Uterus (tissue), 4 donors: ENCODE data around the gene PPA2. TPM values are rescaled to one million over a fixed set of nuclear protein-coding genes. Genes with fewer than 3 reads are reported as not detected.

ENCODE experiments used
- DNase-seq, 2 donors: peaks; one replicate each; pipeline ENCODE4 v3.0.0-alpha.2; 2019 to 2020
- H3K27ac ChIP-seq, 2 donors: fragments of 200-600 bp; sonication (generic); 1 replicate in 1 of 2; 2 replicates in 1 of 2; pipeline ENCODE4 v1.5.1; 2016 to 2018
- H3K27me3 ChIP-seq, 2 donors: fragments of 200-600 bp; sonication (generic); one replicate each; pipeline ENCODE4 v1.5.1; 2018 to 2019; ENCODE audit warnings: control low read depth in 1 of 2
- H3K36me3 ChIP-seq, 2 donors: fragments of 200-600 bp; sonication (generic); one replicate each; pipeline ENCODE4 v1.5.1; 2019; ENCODE audit warnings: control low read depth in 1 of 2
- H3K4me1 ChIP-seq, 2 donors: fragments of 200-600 bp; sonication (generic); one replicate each; pipeline ENCODE4 v1.5.1; 2018 to 2019; ENCODE audit warnings: control low read depth in 1 of 2
- H3K4me3 ChIP-seq, 2 donors: fragments of 200-600 bp; sonication (generic); 1 replicate in 1 of 2; 2 replicates in 1 of 2; pipeline ENCODE4 v1.5.1; 2018 to 2019; ENCODE audit warnings: mild to moderate bottlenecking in 1 of 2
- H3K9me3 ChIP-seq, 2 donors: fragments of 200-600 bp; sonication (generic); one replicate each; pipeline ENCODE4 v1.5.1; 2019; ENCODE audit warnings: control low read depth in 1 of 2
- CTCF ChIP-seq, 4 experiments: fragments of 200-600 bp in 2 of 4; fragments of 450-650 bp in 2 of 4; sonication (generic) in 2 of 4; IDR thresholded peaks; one replicate each; pipeline ENCODE4 v1.5.1; 2016 to 2019; ENCODE audit warnings: antibody characterized with exemption in 4 of 4, mild to moderate bottlenecking in 2 of 4, moderate library complexity in 1 of 4
- POLR2A ChIP-seq, 2 donors: fragments of 450-650 bp; IDR thresholded peaks; one replicate each; pipeline ENCODE4 v1.6.1; 2016; ENCODE audit warnings: antibody characterized with exemption in 2 of 2, mild to moderate bottlenecking in 1 of 2, moderate library complexity in 1 of 2
- intact Hi-C: fragments of 100-400 bp; cut with DNase I; formaldehyde crosslinking; loops from one replicate; pipeline ENCODE4 v1.15.1; 2023; ENCODE audit warnings: low total_unique reads
- total RNA-seq, 4 donors: library from RNA; depleted of rRNA in 3 of 4; stranded (reverse); fragments of >200 nt in 3 of 4; gene quantifications; one replicate each; pipeline versions ENCODE4 v1.1.0 to v1.2.4, GENCODE V29; 2014 to 2023
- donor health status: DM: yes; HTN: yes; CAD: no.

The PPA2 gene
- total RNA-seq, 4 donors from 2014 or later = 94.4 to 964 (median 152) TPM

DNA sequence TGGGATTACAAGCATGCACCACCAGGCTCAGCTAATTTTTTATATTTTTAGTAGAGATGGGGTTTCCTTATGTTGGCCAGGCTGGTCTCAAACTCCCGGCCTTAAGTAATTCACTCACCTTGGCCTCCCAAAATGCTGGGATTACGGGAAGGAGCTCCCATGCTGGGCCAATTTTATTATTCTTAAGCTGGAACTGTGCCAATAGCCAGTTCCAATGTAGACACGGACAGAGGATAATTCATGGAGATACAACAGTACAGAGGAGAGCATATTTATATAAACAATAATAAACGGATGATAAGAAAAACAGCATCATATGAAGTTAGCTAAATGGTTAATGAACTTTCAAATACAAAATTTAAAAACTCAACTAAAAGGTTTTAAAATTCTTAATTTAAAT lies 87.8 kb downstream of the PPA2 start:
- no peaks in the 10 kb centered on the region for H3K9me3 ChIP-seq
- no peak overlapping the region for H3K27ac ChIP-seq
- intact Hi-C loops = no loop called here
- H3K27me3 ChIP-seq = no peaks in the 10 kb centered on the region
- DNase-seq = no peak
- TF ChIP-seq CTCF (IDR thresholded peaks at IDR 0.05) (no peak), POLR2A (IDR thresholded peaks at IDR 0.05) (no peak)
- no peaks in the 10 kb centered on the region for H3K36me3 ChIP-seq
- no peaks in the 10 kb centered on the region for H3K4me1 ChIP-seq
- H3K4me3 ChIP-seq = no peak overlapping the region

DNA sequence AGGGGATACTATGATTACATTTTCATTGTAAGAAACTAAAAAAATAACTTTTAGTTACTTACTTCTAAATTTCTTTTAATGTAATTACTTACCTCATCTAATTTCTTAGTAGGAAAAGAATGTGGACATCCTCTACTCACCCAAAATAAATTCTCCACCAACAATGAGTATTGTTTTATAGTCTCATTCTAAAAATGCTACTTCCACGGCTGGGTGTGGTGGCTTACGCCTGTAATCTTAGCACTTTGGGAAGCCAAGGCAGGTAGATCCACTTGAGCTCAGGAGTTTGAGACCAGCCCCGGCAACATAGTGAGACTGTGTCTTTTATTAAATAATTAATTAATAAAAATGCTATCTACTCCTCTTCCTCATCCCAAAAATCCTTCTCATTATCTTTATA lies 99.8 kb downstream of the PPA2 start:
- no peaks in the 10 kb centered on the region for H3K27me3 ChIP-seq
- H3K4me1 ChIP-seq = no peaks in the 10 kb centered on the region
- H3K9me3 ChIP-seq = no peaks in the 10 kb centered on the region

DNA sequence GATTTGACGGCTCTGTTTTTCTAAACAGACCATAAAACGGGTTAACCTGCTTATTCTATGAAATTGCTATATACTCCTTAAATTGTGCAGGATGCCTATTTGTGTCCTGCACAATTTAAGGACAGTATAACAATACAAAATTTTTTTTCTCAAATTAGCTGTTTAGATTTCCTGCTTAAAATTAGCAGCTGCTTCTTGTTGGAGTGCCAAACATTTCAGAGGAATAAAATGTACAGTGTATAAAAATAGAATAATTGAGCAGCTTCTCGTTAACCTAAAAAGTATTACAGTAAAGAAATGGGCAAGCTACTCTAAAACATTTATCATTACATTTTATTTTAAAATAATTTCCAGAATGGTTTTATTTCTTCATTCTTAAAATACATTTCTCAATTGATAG lies 100.5 kb downstream of the PPA2 start:
- intact Hi-C loops = no loop called here
- Histone ChIP-seq H3K27me3 (no peaks in the 10 kb centered on the region), H3K4me1 (no peaks in the 10 kb centered on the region), H3K27ac (no peak overlapping the region), H3K4me3 (no peak overlapping the region), H3K9me3 (no peaks in the 10 kb centered on the region), H3K36me3 (no peaks in the 10 kb centered on the region)
- DNase-seq = no peak
- no peak for TF ChIP-seq CTCF (IDR thresholded peaks at IDR 0.05)
- no peak for TF ChIP-seq POLR2A (IDR thresholded peaks at IDR 0.05)

More for the DNA sequence above, 99.8 kb downstream of the PPA2 start:
- no peak for DNase-seq
- H3K27ac ChIP-seq = no peak overlapping the region
- H3K4me3 ChIP-seq = no peak overlapping the region
- no peaks in the 10 kb centered on the region for H3K36me3 ChIP-seq
- intact Hi-C loops = no loop called here
- no peak for TF ChIP-seq CTCF (IDR thresholded peaks at IDR 0.05)
- TF ChIP-seq POLR2A (IDR thresholded peaks at IDR 0.05) = no peak

- no peak for DNase-seq
- intact Hi-C loops = no loop called here
- no peaks in the 10 kb centered on the region for H3K9me3 ChIP-seq
- H3K27me3 ChIP-seq = no peaks in the 10 kb centered on the region
- no peaks in the 10 kb centered on the region for H3K36me3 ChIP-seq
- no peaks in the 10 kb centered on the region for H3K4me1 ChIP-seq
- no peak overlapping the region for H3K4me3 ChIP-seq
- no peak overlapping the region for H3K27ac ChIP-seq
- no peak for TF ChIP-seq CTCF (IDR thresholded peaks at IDR 0.05)
- TF ChIP-seq POLR2A (IDR thresholded peaks at IDR 0.05) = no peak
These were observed 103.9 kb downstream of the PPA2 start for GRCh38 chr4:105369988-105370387.

- Histone ChIP-seq H3K27me3 (no peaks in the 10 kb centered on the region), H3K9me3 (no peaks in the 10 kb centered on the region), H3K4me1 (no peaks in the 10 kb centered on the region), H3K27ac (no peak overlapping the region), H3K4me3 (no peak overlapping the region), H3K36me3 (no peaks in the 10 kb centered on the region)
- DNase-seq = no peak
- TF ChIP-seq POLR2A (IDR thresholded peaks at IDR 0.05) (no peak), CTCF (IDR thresholded peaks at IDR 0.05) (no peak)
- intact Hi-C loops = no loop called here
These were observed 112.8 kb downstream of the PPA2 start for GRCh38 chr4:105361053-105361452.
